ENCODE measurements around the gene GPATCH2L.

Gene GPATCH2L

GRCh38 chr14:76196980-76197695, 45.4 kb downstream of the GPATCH2L start:
- no peak for DNase-seq (ENCODE audit: low read depth)
- no peak for TF ChIP-seq CTCF (conservative IDR thresholded peaks at IDR 0.05; ENCODE audit: low read depth, low read length)
- H3K4me3 ChIP-seq (ENCODE audit: low read depth, low read length): no peak overlapping the region

GRCh38 chr14:76201162-76201561, 49.4 kb downstream of the GPATCH2L start:
- TF ChIP-seq CTCF (conservative IDR thresholded peaks at IDR 0.05; ENCODE audit: low read depth, low read length): no peak
- peak; percentile 80 for DNase-seq (ENCODE audit: low read depth)
- no peak overlapping the region for H3K4me3 ChIP-seq (ENCODE audit: low read depth, low read length)

GRCh38 chr14:76203086-76204001, 51.6 kb downstream of the GPATCH2L start:
- DNase-seq (ENCODE audit: low read depth): peak; percentile 99
- TF ChIP-seq CTCF (conservative IDR thresholded peaks at IDR 0.05; ENCODE audit: low read depth, low read length): no peak
- H3K4me3 ChIP-seq (ENCODE audit: low read depth, low read length): no peak overlapping the region

- H3K4me3 ChIP-seq (ENCODE audit: low read depth, low read length): no peak overlapping the region
- no peak for TF ChIP-seq CTCF (conservative IDR thresholded peaks at IDR 0.05; ENCODE audit: low read depth, low read length)
- no peak for DNase-seq (ENCODE audit: low read depth)
Measured at GRCh38 chr14:76204461-76205230, 52.9 kb downstream of the GPATCH2L start.

GRCh38 chr14:76205708-76206107, 54.0 kb downstream of the GPATCH2L start:
- DNase-seq (ENCODE audit: low read depth): no peak
- no peak overlapping the region for H3K4me3 ChIP-seq (ENCODE audit: low read depth, low read length)
- no peak for TF ChIP-seq CTCF (conservative IDR thresholded peaks at IDR 0.05; ENCODE audit: low read depth, low read length)

- H3K4me3 ChIP-seq (ENCODE audit: low read depth, low read length): no peak overlapping the region
- TF ChIP-seq CTCF (conservative IDR thresholded peaks at IDR 0.05; ENCODE audit: low read depth, low read length): no peak
- DNase-seq (ENCODE audit: low read depth): no peak
Measured at GRCh38 chr14:76208340-76208739, 56.6 kb downstream of the GPATCH2L start.

Measured in choroid plexus epithelial cell (primary cell).